Liver (tissue), 3 donors: ENCODE measurements around the gene SRRD.

ENCODE experiments used
- EGR1 ChIP-seq, 2 donors: IDR thresholded peaks; 2 replicates each; pipeline ENCODE4 v1.6.1; 2016 to 2018; ENCODE audit warnings: antibody characterized with exemption in 2 of 2, low read depth in 2 of 2
- FOXA1 ChIP-seq: IDR thresholded peaks from 2 replicates; pipeline ENCODE4 v1.6.1; 2016; ENCODE audit warnings: antibody characterized with exemption
- GABPA ChIP-seq, 2 donors: IDR thresholded peaks in 1 of 2; conservative IDR thresholded peaks in 1 of 2; 2 replicates each; pipeline ENCODE4 v1.6.1; 2016; ENCODE audit warnings: antibody characterized with exemption in 2 of 2, mild to moderate bottlenecking in 1 of 2, moderate library complexity in 1 of 2
- HNF4A ChIP-seq, 2 donors: conservative IDR thresholded peaks; 2 replicates each; pipeline ENCODE4 v1.6.1; 2016; ENCODE audit warnings: antibody characterized with exemption in 2 of 2, mild to moderate bottlenecking in 2 of 2
- MAX ChIP-seq: IDR thresholded peaks from 2 replicates; pipeline ENCODE4 v1.6.1; 2016; ENCODE audit warnings: antibody characterized with exemption
- NR2F2 ChIP-seq: IDR thresholded peaks from 2 replicates; pipeline ENCODE4 v1.6.1; 2016; ENCODE audit warnings: antibody characterized with exemption
- RAD21 ChIP-seq, 2 donors: IDR thresholded peaks; 2 replicates each; pipeline ENCODE4 v1.6.1; 2016; ENCODE audit warnings: antibody characterized with exemption in 2 of 2, mild to moderate bottlenecking in 2 of 2
- REST ChIP-seq: IDR thresholded peaks from 2 replicates; pipeline ENCODE4 v1.6.1; 2016; ENCODE audit warnings: antibody characterized with exemption, mild to moderate bottlenecking
- RXRA ChIP-seq, 2 donors: IDR thresholded peaks; 2 replicates each; pipeline ENCODE4 v1.6.1; 2017 to 2018; ENCODE audit warnings: antibody characterized with exemption in 2 of 2, mild to moderate bottlenecking in 1 of 2
- SP1 ChIP-seq: IDR thresholded peaks from 2 replicates; pipeline ENCODE4 v1.6.1; 2018; ENCODE audit warnings: antibody characterized with exemption, mild to moderate bottlenecking
- TAF1 ChIP-seq: conservative IDR thresholded peaks from 2 replicates; pipeline ENCODE4 v1.6.1; 2016; ENCODE audit warnings: antibody characterized with exemption, mild to moderate bottlenecking
- TF ChIP-seq, protein P1 (sequence below): fragments of 150-350 bp; IDR thresholded peaks from 2 replicates; pipeline ENCODE4 v1.5.1; 2017; ENCODE audit warnings: improper control_type of control experiment, low read depth, low read length; ENCODE audit not compliant: missing input control
- TF ChIP-seq, protein P2 (sequence below): IDR thresholded peaks from 2 replicates; pipeline ENCODE4 v1.6.1; 2016; ENCODE audit warnings: antibody characterized with exemption
- donor health status: healthy.
- donor health status: healthy.

- TF ChIP-seq RAD21 (IDR thresholded peaks at IDR 0.05) (no peak), MAX (no peak), TAF1 (no peak), NR2F2 (no peak), SP1 (no peak), REST (no peak), EGR1 (IDR thresholded peaks at IDR 0.05; ENCODE audit: low read depth in 2 of 2) (no peak), RXRA (IDR thresholded peaks at IDR 0.05) (no peak), FOXA1 (no peak), HNF4A (conservative IDR thresholded peaks at IDR 0.05) (no peak), GABPA (IDR thresholded peaks at IDR 0.05 in 1 of 2, conservative IDR thresholded peaks at IDR 0.05 in 1 of 2) (no peak)
- TF ChIP-seq, protein P1, sequence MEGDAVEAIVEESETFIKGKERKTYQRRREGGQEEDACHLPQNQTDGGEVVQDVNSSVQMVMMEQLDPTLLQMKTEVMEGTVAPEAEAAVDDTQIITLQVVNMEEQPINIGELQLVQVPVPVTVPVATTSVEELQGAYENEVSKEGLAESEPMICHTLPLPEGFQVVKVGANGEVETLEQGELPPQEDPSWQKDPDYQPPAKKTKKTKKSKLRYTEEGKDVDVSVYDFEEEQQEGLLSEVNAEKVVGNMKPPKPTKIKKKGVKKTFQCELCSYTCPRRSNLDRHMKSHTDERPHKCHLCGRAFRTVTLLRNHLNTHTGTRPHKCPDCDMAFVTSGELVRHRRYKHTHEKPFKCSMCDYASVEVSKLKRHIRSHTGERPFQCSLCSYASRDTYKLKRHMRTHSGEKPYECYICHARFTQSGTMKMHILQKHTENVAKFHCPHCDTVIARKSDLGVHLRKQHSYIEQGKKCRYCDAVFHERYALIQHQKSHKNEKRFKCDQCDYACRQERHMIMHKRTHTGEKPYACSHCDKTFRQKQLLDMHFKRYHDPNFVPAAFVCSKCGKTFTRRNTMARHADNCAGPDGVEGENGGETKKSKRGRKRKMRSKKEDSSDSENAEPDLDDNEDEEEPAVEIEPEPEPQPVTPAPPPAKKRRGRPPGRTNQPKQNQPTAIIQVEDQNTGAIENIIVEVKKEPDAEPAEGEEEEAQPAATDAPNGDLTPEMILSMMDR, result no peak
- TF ChIP-seq, protein P2, sequence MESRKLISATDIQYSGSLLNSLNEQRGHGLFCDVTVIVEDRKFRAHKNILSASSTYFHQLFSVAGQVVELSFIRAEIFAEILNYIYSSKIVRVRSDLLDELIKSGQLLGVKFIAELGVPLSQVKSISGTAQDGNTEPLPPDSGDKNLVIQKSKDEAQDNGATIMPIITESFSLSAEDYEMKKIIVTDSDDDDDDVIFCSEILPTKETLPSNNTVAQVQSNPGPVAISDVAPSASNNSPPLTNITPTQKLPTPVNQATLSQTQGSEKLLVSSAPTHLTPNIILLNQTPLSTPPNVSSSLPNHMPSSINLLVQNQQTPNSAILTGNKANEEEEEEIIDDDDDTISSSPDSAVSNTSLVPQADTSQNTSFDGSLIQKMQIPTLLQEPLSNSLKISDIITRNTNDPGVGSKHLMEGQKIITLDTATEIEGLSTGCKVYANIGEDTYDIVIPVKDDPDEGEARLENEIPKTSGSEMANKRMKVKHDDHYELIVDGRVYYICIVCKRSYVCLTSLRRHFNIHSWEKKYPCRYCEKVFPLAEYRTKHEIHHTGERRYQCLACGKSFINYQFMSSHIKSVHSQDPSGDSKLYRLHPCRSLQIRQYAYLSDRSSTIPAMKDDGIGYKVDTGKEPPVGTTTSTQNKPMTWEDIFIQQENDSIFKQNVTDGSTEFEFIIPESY, result no peak
These were observed 2.7 kb downstream of the SRRD start for GRCh38 chr22:26486394-26486793.
